ENCODE measurements around the gene IPO5.

- no peak for TF ChIP-seq CTCF (IDR thresholded peaks at IDR 0.05; ENCODE audit: insufficient read depth, low read length, poor library complexity, severe bottlenecking)
- TF ChIP-seq EZH2phosphoT487 (conservative IDR thresholded peaks at IDR 0.05; ENCODE audit: low read length): no peak
These were observed 24.5 kb downstream of the IPO5 start for GRCh38 chr13:97977982-97978381.
